SK-N-SH treated with all-trans-retinoic acid at 6 μM for 48 hours (cell line): ENCODE measurements around the gene NINL.

Experiments used
- ATAC-seq: fragments of 200-7000 bp; cut with Tn5 transposase; 3 replicates; pipeline ENCODE4 v1.9.1; 2020; ENCODE audit warnings: mild to moderate bottlenecking, moderate library complexity
- ARNTL ChIP-seq: fragments of 450-650 bp; formaldehyde crosslinking; IDR thresholded peaks from 2 replicates; pipeline ENCODE4 v1.5.0; 2020; ENCODE audit warnings: low read depth, mild to moderate bottlenecking, moderate library complexity, borderline replicate concordance
- BACH2 ChIP-seq: fragments of 250-450 bp; sonication (Bioruptor Pico); IDR thresholded peaks from 2 replicates; pipeline ENCODE4 v1.9.0; 2021; ENCODE audit warnings: mild to moderate bottlenecking, borderline replicate concordance
- CREB5 ChIP-seq: fragments of 250-450 bp; sonication (Bioruptor Pico); IDR thresholded peaks from 2 replicates; pipeline ENCODE4 v1.5.1; 2020; ENCODE audit warnings: low read depth, mild to moderate bottlenecking, moderate library complexity
- CSDC2 ChIP-seq: fragments of 250-450 bp; sonication (Bioruptor Pico); IDR thresholded peaks from 2 replicates; pipeline ENCODE4 v1.5.0; 2020; ENCODE audit warnings: mild to moderate bottlenecking, moderate library complexity
- CSRNP3 ChIP-seq: fragments of 250-450 bp; sonication (Bioruptor Pico); IDR thresholded peaks from 2 replicates; pipeline ENCODE4 v1.5.1; 2021; ENCODE audit warnings: mild to moderate bottlenecking, moderate library complexity
- GLIS3 ChIP-seq: fragments of 250-450 bp; sonication (Bioruptor Pico); IDR thresholded peaks from 2 replicates; pipeline ENCODE4 v1.5.0; 2020; ENCODE audit warnings: mild to moderate bottlenecking, moderate library complexity
- ISL1 ChIP-seq: fragments of 250-450 bp; sonication (Bioruptor Pico); IDR thresholded peaks from 2 replicates; pipeline ENCODE4 v2.1.2; 2022; ENCODE audit warnings: mild to moderate bottlenecking, moderate library complexity
- PPARA ChIP-seq: fragments of 250-450 bp; sonication (Bioruptor Pico); IDR thresholded peaks from 2 replicates; pipeline ENCODE4 v1.5.0; 2020; ENCODE audit warnings: mild to moderate bottlenecking, borderline replicate concordance
- RARB ChIP-seq: fragments of 250-450 bp; sonication (Bioruptor Pico); IDR thresholded peaks from 2 replicates; pipeline ENCODE4 v1.8.0; 2021; ENCODE audit warnings: mild to moderate bottlenecking, moderate library complexity
- SNAI2 ChIP-seq: fragments of 250-450 bp; sonication (Bioruptor Pico); IDR thresholded peaks from 2 replicates; pipeline ENCODE4 v1.5.0; 2020; ENCODE audit warnings: mild to moderate bottlenecking, moderate library complexity
- TCF4 ChIP-seq: fragments of 250-450 bp; sonication (Bioruptor Pico); IDR thresholded peaks from 2 replicates; pipeline ENCODE4 v1.8.0; 2021; ENCODE audit warnings: mild to moderate bottlenecking, moderate library complexity, borderline replicate concordance
- TOX ChIP-seq: fragments of 250-450 bp; sonication (Bioruptor Pico); IDR thresholded peaks from 2 replicates; pipeline ENCODE4 v1.8.0; 2021; ENCODE audit warnings: mild to moderate bottlenecking, moderate library complexity, borderline replicate concordance
- ZC3H10 ChIP-seq: fragments of 250-450 bp; sonication (Bioruptor Pico); IDR thresholded peaks from 2 replicates; pipeline ENCODE4 v1.5.1; 2021; ENCODE audit warnings: mild to moderate bottlenecking, moderate library complexity
- ZFP30 ChIP-seq: fragments of 450-650 bp; formaldehyde crosslinking; IDR thresholded peaks from 2 replicates; pipeline ENCODE4 v1.5.0; 2022; ENCODE audit warnings: mild to moderate bottlenecking, moderate library complexity
- ZNF565 ChIP-seq: fragments of 450-650 bp; formaldehyde crosslinking; conservative IDR thresholded peaks from 2 replicates; pipeline ENCODE4 v1.5.0; 2020; ENCODE audit warnings: low read depth, mild to moderate bottlenecking, moderate library complexity
- ZNF70 ChIP-seq: fragments of 450-650 bp; formaldehyde crosslinking; IDR thresholded peaks from 2 replicates; pipeline ENCODE4 v1.5.0; 2020; ENCODE audit warnings: mild to moderate bottlenecking, moderate library complexity
- ZNF8 ChIP-seq: fragments of 450-650 bp; formaldehyde crosslinking; IDR thresholded peaks from 2 replicates; pipeline ENCODE4 v1.5.0; 2020; ENCODE audit warnings: mild to moderate bottlenecking, moderate library complexity
- TF ChIP-seq, protein P1 (sequence below): fragments of 250-450 bp; sonication (Bioruptor Pico); IDR thresholded peaks from 2 replicates; pipeline ENCODE4 v1.8.0; 2021; ENCODE audit warnings: low read depth, mild to moderate bottlenecking, moderate library complexity, borderline replicate concordance

Gene NINL

GRCh38 chr20:25538838-25539665 lies 46.3 kb downstream of the NINL start:
- ATAC-seq = no peak

GRCh38 chr20:25537890-25538289 lies 47.4 kb downstream of the NINL start:
- no peak for TF ChIP-seq ZFP30
- no peak for TF ChIP-seq CSRNP3 (CRISPR knock-in tag)
- TF ChIP-seq TOX (CRISPR knock-in tag) = no peak
- TF ChIP-seq ZNF565 (CRISPR knock-in tag) = no peak
- no peak for TF ChIP-seq ISL1 (CRISPR knock-in tag)
- TF ChIP-seq RARB (CRISPR knock-in tag) = no peak
- TF ChIP-seq ARNTL = no peak
- TF ChIP-seq BACH2 (CRISPR knock-in tag) = no peak
- no peak for TF ChIP-seq TCF4 (CRISPR knock-in tag)
- TF ChIP-seq, all 23 proteins: peak for 0
- ATAC-seq = no peak

More at GRCh38 chr20:25538838-25539665, 46.3 kb downstream of the NINL start:
- no peak for TF ChIP-seq ZC3H10 (CRISPR knock-in tag)
- TF ChIP-seq, protein P1, sequence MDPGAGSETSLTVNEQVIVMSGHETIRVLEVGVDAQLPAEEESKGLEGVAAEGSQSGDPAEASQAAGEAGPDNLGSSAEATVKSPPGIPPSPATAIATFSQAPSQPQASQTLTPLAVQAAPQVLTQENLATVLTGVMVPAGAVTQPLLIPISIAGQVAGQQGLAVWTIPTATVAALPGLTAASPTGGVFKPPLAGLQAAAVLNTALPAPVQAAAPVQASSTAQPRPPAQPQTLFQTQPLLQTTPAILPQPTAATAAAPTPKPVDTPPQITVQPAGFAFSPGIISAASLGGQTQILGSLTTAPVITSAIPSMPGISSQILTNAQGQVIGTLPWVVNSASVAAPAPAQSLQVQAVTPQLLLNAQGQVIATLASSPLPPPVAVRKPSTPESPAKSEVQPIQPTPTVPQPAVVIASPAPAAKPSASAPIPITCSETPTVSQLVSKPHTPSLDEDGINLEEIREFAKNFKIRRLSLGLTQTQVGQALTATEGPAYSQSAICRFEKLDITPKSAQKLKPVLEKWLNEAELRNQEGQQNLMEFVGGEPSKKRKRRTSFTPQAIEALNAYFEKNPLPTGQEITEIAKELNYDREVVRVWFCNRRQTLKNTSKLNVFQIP = no peak

- ATAC-seq = no peak
- TF ChIP-seq RARB (CRISPR knock-in tag) = no peak
- no peak for TF ChIP-seq ZNF565 (CRISPR knock-in tag)
- no peak for TF ChIP-seq BACH2 (CRISPR knock-in tag)
- TF ChIP-seq PPARA (CRISPR knock-in tag) = no peak
- no peak for TF ChIP-seq ZNF8 (CRISPR knock-in tag)
- TF ChIP-seq CREB5 (CRISPR knock-in tag) = no peak
Observed at GRCh38 chr20:25535762-25536161, 49.6 kb downstream of the NINL start.

GRCh38 chr20:25534845-25535244 lies 50.5 kb downstream of the NINL start:
- no peak for ATAC-seq
- TF ChIP-seq ISL1 (CRISPR knock-in tag) = no peak
- no peak for TF ChIP-seq CSDC2 (CRISPR knock-in tag)
- no peak for TF ChIP-seq SNAI2
- TF ChIP-seq ZC3H10 (CRISPR knock-in tag) = no peak
- TF ChIP-seq, protein P1 = no peak
- TF ChIP-seq GLIS3 (CRISPR knock-in tag) = no peak
- no peak for TF ChIP-seq ARNTL
- TF ChIP-seq ZNF70 (CRISPR knock-in tag) = no peak
- no peak for TF ChIP-seq CREB5 (CRISPR knock-in tag)
- TF ChIP-seq RARB (CRISPR knock-in tag) = no peak
- no peak for TF ChIP-seq TOX (CRISPR knock-in tag)
- TF ChIP-seq, all 23 proteins: peak for 0
